Spleen (tissue), 11 donors: Measurements from ENCODE around the gene FARSA. TPM values are rescaled to one million over a fixed set of nuclear protein-coding genes. Genes with fewer than 3 reads are reported as not detected.

Experiments used
- DNase-seq: peaks from one replicate; pipeline ENCODE4 v3.0.0-alpha.2; 2020
- H3K27ac ChIP-seq, 8 donors: fragments of 200-600 bp; sonication (generic) in 7 of 8; 1 replicate in 4 of 8; 2 replicates in 4 of 8; pipeline versions ENCODE4 v1.5.0 to v1.8.0; 2016 to 2021; ENCODE audit warnings: inconsistent platforms in 4 of 8, mild to moderate bottlenecking in 4 of 8, moderate library complexity in 1 of 8
- H3K27me3 ChIP-seq, 7 donors: fragments of 200-600 bp; sonication (generic) in 6 of 7; replicated peaks in 1 of 7; 1 replicate in 4 of 7; 2 replicates in 3 of 7; pipeline versions ENCODE4 v1.5.0 to v1.8.0; 2016 to 2021; ENCODE audit warnings: inconsistent platforms in 3 of 7, mild to moderate bottlenecking in 1 of 7
- H3K36me3 ChIP-seq, 6 donors: fragments of 200-600 bp; sonication (generic) in 5 of 6; 1 replicate in 4 of 6; 2 replicates in 2 of 6; pipeline versions ENCODE4 v1.5.0 to v1.8.0; 2016 to 2021; ENCODE audit warnings: inconsistent platforms in 2 of 6
- H3K4me1 ChIP-seq, 6 donors: fragments of 200-600 bp; sonication (generic) in 5 of 6; 1 replicate in 3 of 6; 2 replicates in 3 of 6; pipeline versions ENCODE4 v1.5.0 to v1.8.0; 2016 to 2021; ENCODE audit warnings: inconsistent platforms in 3 of 6
- H3K4me3 ChIP-seq, 8 donors: fragments of 200-600 bp; sonication (generic) in 7 of 8; 1 replicate in 4 of 8; 2 replicates in 4 of 8; pipeline versions ENCODE4 v1.5.0 to v1.8.0; 2016 to 2021; ENCODE audit warnings: inconsistent platforms in 4 of 8, mild to moderate bottlenecking in 4 of 8, moderate library complexity in 2 of 8
- H3K9me3 ChIP-seq, 8 donors: fragments of 200-600 bp; sonication (generic) in 7 of 8; 1 replicate in 4 of 8; 2 replicates in 4 of 8; pipeline versions ENCODE4 v1.5.0 to v1.8.0; 2016 to 2021; ENCODE audit warnings: inconsistent platforms in 4 of 8
- CTCF ChIP-seq, 11 experiments: fragments of 200-600 bp in 7 of 11; fragments of 450-650 bp in 4 of 11; sonication (generic) in 4 of 11; IDR thresholded peaks in 8 of 11; conservative IDR thresholded peaks in 3 of 11; 1 replicate in 7 of 11; 2 replicates in 4 of 11; pipeline versions ENCODE4 v1.4.0 to v1.8.0; 2016 to 2021; ENCODE audit warnings: antibody characterized with exemption in 11 of 11, inconsistent platforms in 4 of 11, mild to moderate bottlenecking in 1 of 11
- POLR2A ChIP-seq, 3 donors: fragments of 450-650 bp; IDR thresholded peaks; one replicate each; pipeline ENCODE4 v1.5.1; 2017; ENCODE audit warnings: antibody characterized with exemption in 3 of 3, mild to moderate bottlenecking in 1 of 3
- POLR2AphosphoS5 ChIP-seq, 3 donors: sonication (generic); formaldehyde crosslinking; IDR thresholded peaks; one replicate each; pipeline ENCODE4 v1.5.1; 2017; ENCODE audit warnings: antibody characterized with exemption in 3 of 3
- WGBS, 5 donors: extraction: QIAGEN DNeasy Blood & Tissue Kit in 3 of 5; methylation state at CpG; one replicate each; pipeline versions ENCODE4 v1.1.5 to v1.1.7; 2013 to 2018; 5-methylcytosine and 5-hydroxymethylcytosine counted together
- intact Hi-C: fragments of 100-400 bp; cut with DNase I; formaldehyde crosslinking; loops from one replicate; pipeline ENCODE4 v1.15.0; 2023; ENCODE audit warnings: low total_unique reads
- microRNA-seq, 3 donors: library from miRNA; unstranded; fragments of <30 nt; microRNA quantifications; one replicate each; pipeline versions ENCODE4 to v1.1.0, GENCODE V29; 2019 to 2020
- polyA plus RNA-seq, 3 donors: library from polyadenylated mRNA; stranded (reverse); fragments of 200-250 nt; gene quantifications; one replicate each; pipeline ENCODE4 v1.2.1, GENCODE V29; 2013
- small RNA-seq, 4 donors: library from RNA; depleted of rRNA; stranded (forward); fragments of <200 nt; gene quantifications; one replicate each; pipeline ENCODE3, GENCODE V24; 2016
- total RNA-seq, 7 donors: library from RNA; depleted of rRNA in 3 of 7; stranded (reverse); fragments of >200 nt in 3 of 7; fragmentation: NEBNext Ultra II Directional in 4 of 7; extraction: Animal tissue kit (Norgen Biotek cat#: 25700) in 4 of 7; gene quantifications; one replicate each; pipeline versions ENCODE4 v1.1.0 to v1.2.1, GENCODE V29; 2016 to 2021
- donor health status: healthy with polysubstance abuse.
- donor health status: DM: no; HTN: no; CAD: no; lungs with moderate emphysema.
- donor health status: DM: no; HTN: no; CAD: no.
- donor health status: Bipolar disorder and iron deficiency.
- donor health status: healthy.
- donor health status: DM: no; HTN: no; CAD: no.
- donor health status: DM: yes; HTN: yes; CAD: no.

The FARSA gene
- total and polyA plus RNA-seq, 10 donors: 25.1 to 55.4 (median 39.3) TPM

- H3K36me3 ChIP-seq: peaks cover 0 to 54% (median 37%) of the 10 kb centered on the region in 6 donors
- H3K4me1 ChIP-seq: peaks cover 0 to 9% (median under 1%) of the 10 kb centered on the region in 6 donors
- H3K27me3 ChIP-seq: no peaks in the 10 kb centered on the region
- DNase-seq: no peak
- H3K27ac ChIP-seq: no peak overlapping the region
- intact Hi-C loops: no loop called here
- no peak for TF ChIP-seq POLR2A (IDR thresholded peaks at IDR 0.05)
- peak in 2 of 3 donors; percentile 46 to 47 for TF ChIP-seq POLR2AphosphoS5 (IDR thresholded peaks at IDR 0.05)
- TF ChIP-seq CTCF (IDR thresholded peaks at IDR 0.05 in 8 of 11, conservative IDR thresholded peaks at IDR 0.05 in 3 of 11): no peak
- WGBS, 5 donors: 65 to 88% (median 72%) methylated on average over 68 to 70 of the region's 70 CpGs
- H3K9me3 ChIP-seq: peaks cover 0 to 17% (median 4%) of the 10 kb centered on the region in 8 donors
- H3K4me3 ChIP-seq: peak overlapping the region in 3 of 8 donors; percentile 24 to 40 (median 34)
These were observed 60.3 kb downstream of the FARSA start for GRCh38 chr19:12872941-12873890.

Small RNA genes lying within 50 kb of the gene (microRNA-seq; reads per million reads assigned to microRNA genes)
- gene MIR5695 (0 to 0.70 (median 0.36) reads per million in 3 donors), gene MIR6515 (1.7 to 2.9 (median 2.5) reads per million in 3 donors)

Small RNA genes lying within 50 kb of the gene (small RNA-seq; reads per million reads assigned to genes)
- 0 to 0.23 (median 0.07) reads per million in 4 donors for gene MIR5695
- gene MIR6515: 0 to 0.14 (median 0.06) reads per million in 4 donors

Other genes starting within 250 kb of the FARSA start
- gene GNG14, start 245.7 kb downstream of the FARSA start, total RNA-seq: not detected
- gene GNG14, start 245.7 kb downstream of the FARSA start, polyA plus RNA-seq: not detected
- gene FBXW9, start 237.1 kb downstream of the FARSA start, total RNA-seq: 1 to 10 TPM; 1.7 to 5.3 (median 3.8) TPM
- gene FBXW9, start 237.1 kb downstream of the FARSA start, polyA plus RNA-seq: 1 to 10 TPM; 4.8 to 7.4 (median 5.2) TPM
- 10 to 100 TPM; 47.5 to 83.6 (median 61.5) TPM for gene TNPO2, start 209.8 kb downstream of the FARSA start, total RNA-seq
- gene TNPO2, start 209.8 kb downstream of the FARSA start, polyA plus RNA-seq: 10 to 100 TPM; 15.8 to 30.4 (median 22.9) TPM
- gene TRIR, start 199.0 kb downstream of the FARSA start, total RNA-seq: 100 to 1,000 TPM; 127 to 225 (median 150) TPM
- 100 to 1,000 TPM; 346 to 403 (median 386) TPM for gene TRIR, start 199.0 kb downstream of the FARSA start, polyA plus RNA-seq
- 10 to 100 TPM; 32.7 to 50.7 (median 38.4) TPM for gene GET3, start 196.2 kb downstream of the FARSA start, total RNA-seq
- gene GET3, start 196.2 kb downstream of the FARSA start, polyA plus RNA-seq: 10 to 100 TPM; 35.4 to 68.0 (median 52.8) TPM
- gene BEST2, start 181.9 kb downstream of the FARSA start, total RNA-seq: not detected
- gene BEST2, start 181.9 kb downstream of the FARSA start, polyA plus RNA-seq: not detected
- gene HOOK2, start 158.2 kb downstream of the FARSA start, total RNA-seq: 10 to 100 TPM; 14.8 to 27.4 (median 25.2) TPM
- gene HOOK2, start 158.2 kb downstream of the FARSA start, polyA plus RNA-seq: 10 to 100 TPM in 2 of 3 donors, 1 to 10 TPM in 1; 7.1 to 24.3 (median 20.5) TPM
- gene JUNB, start 142.2 kb downstream of the FARSA start, total RNA-seq: 100 to 1,000 TPM; 102 to 363 (median 189) TPM
- 100 to 1,000 TPM in 1 of 3 donors, 10 to 100 TPM in 2; 57.5 to 118 (median 64.0) TPM for gene JUNB, start 142.2 kb downstream of the FARSA start, polyA plus RNA-seq
- gene PRDX2, start 131.9 kb downstream of the FARSA start, total RNA-seq: 100 to 1,000 TPM in 6 of 7 donors, 10 to 100 TPM in 1; 97.9 to 203 (median 140) TPM
- 100 to 1,000 TPM in 2 of 3 donors, 10 to 100 TPM in 1; 78.3 to 123 (median 108) TPM for gene PRDX2, start 131.9 kb downstream of the FARSA start, polyA plus RNA-seq
- gene THSD8, start 131.6 kb downstream of the FARSA start, total RNA-seq: 1 to 10 TPM in 4 of 7 donors, not detected in 3; 1.1 to 4.8 (median 3.4) TPM
- 1 to 10 TPM; 5.2 to 9.1 (median 5.7) TPM for gene THSD8, start 131.6 kb downstream of the FARSA start, polyA plus RNA-seq
- 10 to 100 TPM in 6 of 7 donors, 1 to 10 TPM in 1; 9.8 to 15.9 (median 11.7) TPM for gene RNASEH2A, start 127.1 kb downstream of the FARSA start, total RNA-seq
- 10 to 100 TPM in 2 of 3 donors, 1 to 10 TPM in 1; 4.4 to 12.2 (median 11.4) TPM for gene RNASEH2A, start 127.1 kb downstream of the FARSA start, polyA plus RNA-seq
- not detected for gene RTBDN, start 99.1 kb downstream of the FARSA start, total RNA-seq
- gene RTBDN, start 99.1 kb downstream of the FARSA start, polyA plus RNA-seq: not detected
- under 1 TPM in 6 of 7 donors, not detected in 1; 0.23 to 0.65 (median 0.33) TPM for gene MAST1, start 95.2 kb downstream of the FARSA start, total RNA-seq
- gene MAST1, start 95.2 kb downstream of the FARSA start, polyA plus RNA-seq: under 1 TPM in 2 of 3 donors, not detected in 1; 0.12 to 0.32 TPM
- gene DNASE2, start 52.3 kb downstream of the FARSA start, total RNA-seq: 10 to 100 TPM; 20.4 to 36.1 (median 24.4) TPM
- gene DNASE2, start 52.3 kb downstream of the FARSA start, polyA plus RNA-seq: 10 to 100 TPM; 19.5 to 33.9 (median 28.1) TPM
- 10 to 100 TPM in 1 of 7 donors, 1 to 10 TPM in 3, under 1 TPM in 2, not detected in 1; 0.44 to 13.0 (median 2.7) TPM for gene KLF1, start 46.5 kb downstream of the FARSA start, total RNA-seq
- under 1 TPM; 0.13 to 0.67 (median 0.33) TPM for gene KLF1, start 46.5 kb downstream of the FARSA start, polyA plus RNA-seq
- 10 to 100 TPM; 19.0 to 48.4 (median 29.3) TPM for gene GCDH, start 42.6 kb downstream of the FARSA start, total RNA-seq
- 10 to 100 TPM; 16.3 to 29.4 (median 20.1) TPM for gene GCDH, start 42.6 kb downstream of the FARSA start, polyA plus RNA-seq
- under 1 TPM in 1 of 7 donors, not detected in 6; 0.74 TPM for gene SYCE2, start 14.4 kb downstream of the FARSA start, total RNA-seq
- gene SYCE2, start 14.4 kb downstream of the FARSA start, polyA plus RNA-seq: under 1 TPM; 0.29 to 0.85 (median 0.30) TPM
- 100 to 1,000 TPM; 306 to 828 (median 571) TPM for gene CALR, start 4.9 kb upstream of the FARSA start, total RNA-seq
- gene CALR, start 4.9 kb upstream of the FARSA start, polyA plus RNA-seq: 100 to 1,000 TPM; 150 to 194 (median 193) TPM
- 100 to 1,000 TPM in 1 of 7 donors, 10 to 100 TPM in 6; 80.4 to 109 (median 90.8) TPM for gene RAD23A, start 12.2 kb upstream of the FARSA start, total RNA-seq
- gene RAD23A, start 12.2 kb upstream of the FARSA start, polyA plus RNA-seq: 100 to 1,000 TPM in 2 of 3 donors, 10 to 100 TPM in 1; 88.6 to 134 (median 115) TPM
- 10 to 100 TPM; 12.8 to 33.4 (median 15.8) TPM for gene GADD45GIP1, start 23.5 kb upstream of the FARSA start, total RNA-seq
- 10 to 100 TPM; 39.7 to 47.9 (median 40.8) TPM for gene GADD45GIP1, start 23.5 kb upstream of the FARSA start, polyA plus RNA-seq
- not detected for gene DAND5, start 35.9 kb upstream of the FARSA start, total RNA-seq
- not detected for gene DAND5, start 35.9 kb upstream of the FARSA start, polyA plus RNA-seq
- 10 to 100 TPM; 12.3 to 41.4 (median 26.7) TPM for gene NFIX, start 61.8 kb upstream of the FARSA start, total RNA-seq
- 1 to 10 TPM; 1.1 to 7.7 (median 1.5) TPM for gene NFIX, start 61.8 kb upstream of the FARSA start, polyA plus RNA-seq
- gene LYL1, start 169.1 kb upstream of the FARSA start, total RNA-seq: 10 to 100 TPM; 35.5 to 69.4 (median 50.0) TPM
- 10 to 100 TPM; 63.7 to 86.9 (median 68.0) TPM for gene LYL1, start 169.1 kb upstream of the FARSA start, polyA plus RNA-seq
- 10 to 100 TPM; 27.7 to 72.8 (median 37.5) TPM for gene TRMT1, start 183.0 kb upstream of the FARSA start, total RNA-seq
- 100 to 1,000 TPM in 2 of 3 donors, 10 to 100 TPM in 1; 76.2 to 109 (median 107) TPM for gene TRMT1, start 183.0 kb upstream of the FARSA start, polyA plus RNA-seq
- 10 to 100 TPM; 22.0 to 47.0 (median 37.7) TPM for gene NACC1, start 184.6 kb upstream of the FARSA start, total RNA-seq
- gene NACC1, start 184.6 kb upstream of the FARSA start, polyA plus RNA-seq: 10 to 100 TPM in 1 of 3 donors, 1 to 10 TPM in 2; 5.5 to 32.8 (median 7.1) TPM
- gene STX10, start 216.7 kb upstream of the FARSA start, total RNA-seq: 10 to 100 TPM; 43.8 to 89.5 (median 55.8) TPM
- gene STX10, start 216.7 kb upstream of the FARSA start, polyA plus RNA-seq: 10 to 100 TPM; 78.3 to 98.0 (median 93.7) TPM
- 100 to 1,000 TPM in 4 of 7 donors, 10 to 100 TPM in 3; 59.7 to 131 (median 104) TPM for gene IER2, start 216.7 kb upstream of the FARSA start, total RNA-seq
- 10 to 100 TPM; 56.7 to 92.2 (median 76.6) TPM for gene IER2, start 216.7 kb upstream of the FARSA start, polyA plus RNA-seq